Stimulated activated CD4-positive, alpha-beta T cell treated with anti-CD3 and anti-CD28 coated beads, Interleukin-12 subunit alpha, Interleukin-12 subunit beta, amount 100 ng/mL, for 48 hours (primary cell): ENCODE data around the gene NEDD4.
"Not testable (repeated sequence)": the region's sequence is repeated elsewhere in the genome, so short reads cannot be mapped to it uniquely, and the experiment has no call there.

Experiments
- DNase-seq, 3 donors: peaks; one replicate each; pipeline ENCODE4 v3.0.0-alpha.2; 2020; ENCODE audit warnings: low read depth in 2 of 3, low spot score in 1 of 3

The NEDD4 gene

DNA sequence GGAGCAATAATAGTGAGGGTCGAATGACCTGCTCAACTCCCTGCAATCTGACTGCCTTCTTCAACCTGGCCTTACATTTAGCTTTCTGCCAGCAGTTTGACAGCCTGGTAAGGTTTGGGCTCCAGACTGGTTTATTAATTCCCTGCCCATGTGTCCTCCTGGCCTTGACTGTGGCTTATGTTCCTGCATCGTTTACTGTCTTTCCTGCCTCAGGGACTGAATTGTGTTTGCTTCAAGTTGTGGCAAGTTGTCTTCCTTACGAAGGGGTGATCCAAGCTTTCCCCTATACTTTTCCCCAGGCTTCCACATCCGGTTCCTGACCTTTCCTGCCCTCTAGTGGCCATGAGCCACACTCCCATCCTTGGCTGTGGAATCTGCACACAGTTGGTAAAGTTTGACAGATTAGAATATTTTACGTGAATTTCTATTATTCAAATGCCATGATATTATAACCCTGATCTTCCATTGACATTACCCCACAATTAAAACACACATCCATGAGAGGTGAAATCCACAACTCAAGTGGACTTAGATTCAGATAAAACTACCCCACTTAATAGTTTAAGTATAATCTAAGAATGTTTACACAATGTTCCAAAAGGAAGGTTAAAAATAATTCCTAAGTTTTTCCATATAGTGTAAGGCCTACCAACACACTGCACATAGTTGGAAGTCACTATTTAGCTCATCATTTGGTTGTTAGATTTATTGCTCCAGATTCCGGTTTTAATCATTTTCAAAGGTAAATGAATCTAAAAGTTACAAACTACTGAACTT, 95.7 kb downstream of the NEDD4 start:
- DNase-seq, result peak in 1 of 3 donors; percentile 5

DNA sequence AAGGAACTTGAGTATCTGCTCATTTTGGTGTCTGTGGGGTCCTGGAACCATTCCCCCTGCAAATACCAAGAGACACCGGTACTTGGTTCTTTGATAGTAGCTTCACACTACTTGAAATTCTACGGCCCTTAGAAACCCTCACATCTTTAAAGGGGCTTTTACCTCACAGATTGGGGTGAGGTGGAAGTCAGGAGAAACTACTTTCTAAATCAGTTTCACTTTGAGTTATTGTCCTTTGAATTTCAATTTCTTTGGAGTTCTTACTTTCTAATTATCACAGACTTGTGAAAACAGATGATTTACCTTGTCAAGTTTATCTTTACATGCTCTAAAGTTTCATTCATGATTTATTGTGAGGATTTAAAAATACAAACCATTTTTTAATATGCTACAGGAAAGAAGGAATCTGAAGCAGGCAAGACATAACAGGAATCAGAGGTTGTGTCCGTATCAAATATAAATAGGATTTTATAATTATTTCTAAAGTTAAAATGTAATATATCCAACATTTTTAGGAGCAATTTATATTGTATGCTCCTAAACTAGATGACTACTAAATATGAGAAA, 98.9 kb downstream of the NEDD4 start:
- DNase-seq, result no peak

DNA sequence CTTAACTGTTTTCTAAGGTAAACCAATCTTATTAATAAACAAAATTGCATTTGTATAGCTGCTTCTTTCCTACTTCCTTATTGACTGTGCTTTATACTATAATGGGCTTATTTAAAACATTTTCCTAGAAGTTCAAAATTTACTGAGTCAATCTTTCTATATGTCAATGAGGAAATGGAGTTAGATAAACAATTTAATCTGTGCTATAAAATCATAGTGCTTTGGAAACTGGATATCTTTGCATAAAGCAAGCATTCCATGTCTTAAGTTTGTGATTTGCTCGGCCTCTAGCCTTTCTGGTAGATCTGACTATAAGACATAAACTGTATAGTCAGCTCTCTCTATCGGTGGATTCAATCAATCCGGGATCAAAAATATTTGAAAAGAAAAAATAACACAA, 99.6 kb downstream of the NEDD4 start:
- DNase-seq, result no peak

GRCh38 chr15:55891196-55891595, 102.2 kb downstream of the NEDD4 start:
- DNase-seq, result no peak

GRCh38 chr15:55884223-55884622, 109.2 kb downstream of the NEDD4 start:
- no peak for DNase-seq

DNA sequence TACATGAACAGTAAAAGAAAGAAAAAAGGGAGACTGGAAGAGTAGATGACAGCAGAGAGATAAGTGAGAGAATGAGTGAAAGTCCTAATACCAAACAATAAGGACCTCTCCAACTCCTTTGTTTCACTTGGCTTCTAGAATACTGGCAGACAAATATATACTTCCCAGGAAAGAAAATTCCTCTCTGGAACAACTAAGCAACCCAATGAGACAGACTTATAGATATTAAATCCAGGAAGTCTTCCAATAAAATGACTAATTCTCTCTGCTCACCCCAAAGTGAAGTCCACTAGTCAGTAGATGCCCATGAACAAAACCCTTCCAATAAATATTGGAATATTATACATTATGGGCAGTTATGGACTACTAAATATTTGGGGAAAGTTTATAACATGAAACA, 114.2 kb downstream of the NEDD4 start:
- no peak for DNase-seq

- DNase-seq, result no peak
Measured at GRCh38 chr15:55873024-55873720, 120.2 kb downstream of the NEDD4 start.

DNA sequence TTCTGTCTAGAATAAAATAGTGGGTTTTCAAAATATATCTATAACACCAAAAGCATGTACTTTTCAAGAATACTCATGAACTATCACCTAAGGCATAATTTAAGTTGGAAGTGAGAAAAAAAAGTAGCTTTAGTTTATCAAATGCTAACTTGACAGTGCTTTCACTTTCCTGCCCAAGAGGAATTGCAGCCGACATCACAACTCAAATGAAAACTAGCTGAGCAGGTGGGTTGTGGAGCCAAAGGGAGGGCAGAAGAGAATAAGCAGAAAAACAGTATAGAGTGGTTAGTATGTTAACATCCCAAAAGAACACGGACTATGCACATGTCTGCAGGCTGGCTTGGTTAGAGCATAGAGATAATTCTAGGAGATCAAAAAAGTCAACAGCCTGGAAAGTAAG, 120.9 kb downstream of the NEDD4 start:
- no peak for DNase-seq

DNA sequence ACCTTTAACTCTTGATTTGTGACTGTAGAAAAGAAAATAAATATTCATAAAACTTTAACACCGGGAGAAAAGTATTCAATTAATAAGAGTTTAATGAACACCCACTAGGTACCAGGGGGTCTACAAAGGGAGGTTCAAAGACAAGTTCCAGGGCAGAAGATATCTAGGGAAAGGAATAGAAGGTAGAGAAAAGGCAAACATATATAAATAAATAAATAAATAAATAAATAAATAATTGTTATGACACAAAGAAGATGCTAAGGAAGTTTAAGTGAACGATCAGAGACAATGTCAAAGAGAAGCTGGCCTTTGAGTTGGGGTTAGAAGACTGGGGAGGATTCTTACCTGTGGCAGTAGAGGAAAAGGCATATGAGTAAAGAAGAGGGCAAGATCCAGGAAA, 123.8 kb downstream of the NEDD4 start:
- no peak for DNase-seq

GRCh38 chr15:55868707-55869106, 124.7 kb downstream of the NEDD4 start:
- DNase-seq, result no peak

DNA sequence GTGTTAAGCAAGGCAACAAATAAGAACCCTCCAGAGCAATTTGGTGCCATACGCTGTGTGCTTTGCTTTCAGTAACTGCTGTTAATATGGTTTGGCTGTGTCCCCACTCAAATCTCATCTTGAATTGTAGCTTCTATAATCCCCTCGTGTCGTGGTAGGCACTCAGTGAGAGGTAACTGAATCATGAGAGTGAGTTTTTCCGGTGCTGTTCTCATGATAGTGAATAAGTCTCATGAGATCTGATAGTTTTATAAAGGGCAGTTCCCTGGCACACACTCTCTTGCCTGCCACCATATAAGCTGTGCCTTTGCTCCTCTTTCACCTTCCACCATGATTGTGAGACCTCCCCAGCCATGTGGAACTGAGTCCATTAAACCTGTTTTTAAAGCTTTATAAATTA, 125.1 kb downstream of the NEDD4 start:
- DNase-seq, result not testable (repeated sequence)

- no peak for DNase-seq
Measured at GRCh38 chr15:55863911-55864310, 129.5 kb downstream of the NEDD4 start.

DNA sequence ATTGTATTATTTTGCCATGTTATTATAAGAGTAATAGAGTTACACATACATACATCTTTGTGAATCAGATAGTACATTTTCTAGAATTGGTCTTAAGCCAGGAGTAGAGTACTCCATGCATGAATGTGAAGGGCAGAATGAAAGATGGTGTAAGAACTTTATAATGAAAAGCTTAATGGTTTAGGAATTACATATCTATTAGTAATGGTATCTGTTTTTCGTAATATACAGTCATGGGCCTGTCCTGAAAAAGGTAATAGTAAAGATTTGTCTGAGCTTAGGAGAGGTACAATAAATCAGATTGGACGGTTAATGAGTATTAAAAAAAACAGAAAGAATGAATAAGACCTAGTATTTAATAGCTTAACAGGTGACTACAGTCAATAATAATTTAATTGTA, 132.3 kb downstream of the NEDD4 start:
- no peak for DNase-seq

- DNase-seq, result no peak
Measured at GRCh38 chr15:55860468-55860867, 132.9 kb downstream of the NEDD4 start.

DNA sequence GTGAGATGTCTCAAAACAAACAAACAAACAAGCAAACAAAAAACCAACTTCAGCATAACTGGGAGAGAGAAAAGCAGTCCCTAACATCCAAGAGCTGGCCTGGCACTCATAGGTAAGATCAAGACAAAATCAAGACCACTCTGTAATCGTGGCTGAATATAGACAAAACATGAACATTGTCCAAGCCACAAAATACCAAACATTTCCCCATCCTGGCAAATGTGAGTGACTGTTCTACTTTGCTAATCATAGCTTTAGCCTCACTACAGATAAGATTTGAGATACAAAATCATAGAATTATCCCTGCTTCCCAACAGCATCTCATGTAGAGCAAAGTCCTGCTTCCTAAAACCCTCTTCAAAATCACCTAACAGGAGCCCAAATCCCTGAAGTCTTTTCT, 133.7 kb downstream of the NEDD4 start:
- DNase-seq, result no peak

GRCh38 chr15:55858661-55859060, 134.8 kb downstream of the NEDD4 start:
- no peak for DNase-seq

- DNase-seq, result no peak
Measured at GRCh38 chr15:55856506-55857164, 136.8 kb downstream of the NEDD4 start.

DNA sequence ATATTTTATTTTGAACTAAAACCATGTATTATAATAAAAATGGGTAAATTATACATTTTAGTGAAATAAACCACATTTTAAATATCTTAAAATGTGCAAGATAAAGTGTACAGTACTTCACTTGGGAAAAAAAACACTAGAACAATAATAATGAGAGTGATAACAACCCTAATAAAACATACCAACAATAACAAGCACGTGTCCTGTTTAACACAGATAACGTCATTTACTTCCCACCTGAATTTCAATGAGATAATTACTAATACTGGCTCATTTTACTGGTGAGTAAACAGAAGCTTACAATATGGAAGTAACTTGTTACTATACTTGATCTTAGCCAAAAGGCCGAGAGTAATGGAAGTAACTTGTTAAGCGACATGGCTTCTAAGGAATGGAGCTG, 140.3 kb downstream of the NEDD4 start:
- DNase-seq, result no peak

GRCh38 chr15:55846116-55846707, 147.2 kb downstream of the NEDD4 start:
- DNase-seq, result peak in 2 of 3 donors; percentile 10 to 77

- not testable (repeated sequence) for DNase-seq
Measured at GRCh38 chr15:55842897-55843296, 150.5 kb downstream of the NEDD4 start.

GRCh38 chr15:55835866-55836265, 157.5 kb downstream of the NEDD4 start:
- no peak for DNase-seq
